HepG2 (cell line): ENCODE measurements around the gene PRKCSH. TPM values are rescaled to one million over a fixed set of nuclear protein-coding genes. Genes with fewer than 3 reads are reported as not detected.

Source experiments
- ATAC-seq: fragments of 200-7000 bp; cut with Tn5 transposase; 3 replicates; pipeline ENCODE4 v1.9.1; 2020; ENCODE audit warnings: mild to moderate bottlenecking, moderate library complexity
- BruUV-seq: library from RNA; stranded (reverse); fragments of 400-500 nt; replicated peaks from 2 replicates; lab custom pipeline; 2021; lab: Mats Ljungman, UMichigan
- CTCF ChIA-PET: fragments of 300-600 bp; formaldehyde crosslinking; extraction: SDS; loops from one replicate; lab custom pipeline; 2021; ENCODE audit warnings: low total read pairs, inconsistent platforms, low intra/inter-chr PET ratio; lab: Yijun Ruan, JAX
- POLR2A ChIA-PET: fragments of 350-600 bp; sonication (Branson Sonifier 250); formaldehyde crosslinking; loops from one replicate; lab custom pipeline; 2020; ENCODE audit warnings: antibody characterized with exemption, inconsistent platforms; lab: Yijun Ruan, JAX
- DNase-seq: peaks from one replicate; pipeline ENCODE4 v3.0.0-alpha.2; 2015; ENCODE audit warnings: low spot score
- FAIRE-seq: peaks from 3 replicates; lab custom pipeline; 2011; peaks lifted over from hg19 to GRCh38; lab: Jason Lieb, UNC
- H2AFZ ChIP-seq: one replicate; pipeline ENCODE4 v1.6.1; 2011; ENCODE audit warnings: low read length, inconsistent platforms
- H3K27ac ChIP-seq: fragments of 300-600 bp; 3 replicates; pipeline ENCODE4 v1.8.0; 2011; ENCODE audit warnings: mixed run types, mild to moderate bottlenecking, mixed read lengths, low read length, inconsistent platforms; ENCODE audit not compliant: insufficient read depth; ENCODE audit errors: extremely low read length
- H3K27me3 ChIP-seq, 2 experiments: fragments of 200-600 bp in 1 of 2; 2 replicates in 1 of 2; 3 replicates in 1 of 2; pipeline versions ENCODE4 v1.6.0 to v1.8.0; 2011; ENCODE audit warnings: low read length in 2 of 2, mild to moderate bottlenecking in 2 of 2, moderate library complexity in 2 of 2, inconsistent platforms in 1 of 2; ENCODE audit not compliant: insufficient read depth in 2 of 2, control insufficient read depth in 1 of 2
- H3K36me3 ChIP-seq, 2 experiments: fragments of 200-600 bp in 1 of 2; replicated peaks in 1 of 2; 2 replicates in 1 of 2; 3 replicates in 1 of 2; pipeline versions ENCODE4 v1.5.1 to v1.8.0; 2011; ENCODE audit warnings: low read length in 2 of 2, inconsistent platforms in 1 of 2; ENCODE audit not compliant: insufficient read depth in 2 of 2, control insufficient read depth in 1 of 2
- H3K4me1 ChIP-seq: 2 replicates; pipeline ENCODE4 v1.5.1; 2012; ENCODE audit warnings: low read length, inconsistent platforms; ENCODE audit not compliant: insufficient read depth
- H3K4me2 ChIP-seq: 2 replicates; pipeline ENCODE4 v1.6.0; 2011; ENCODE audit warnings: low read depth, low read length, inconsistent platforms
- H3K4me3 ChIP-seq, 3 experiments: fragments of 200-600 bp in 1 of 3; sonication (generic), shearing (Covaris generic) in 1 of 3; replicated peaks in 1 of 3; 2 replicates each; pipeline ENCODE4 v1.5.1; 2011 to 2016; ENCODE audit warnings: low read length in 3 of 3, inconsistent platforms in 2 of 3, low read depth in 2 of 3, mild to moderate bottlenecking in 2 of 3, control low read depth in 1 of 3, mixed read lengths in 1 of 3; ENCODE audit not compliant: insufficient read depth in 1 of 3
- H3K79me2 ChIP-seq: one replicate; pipeline ENCODE4 v1.6.1; 2011; ENCODE audit warnings: low read length, inconsistent platforms; ENCODE audit not compliant: insufficient read depth
- H3K9ac ChIP-seq: 2 replicates; pipeline ENCODE4 v1.6.0; 2011; ENCODE audit warnings: mild to moderate bottlenecking, low read depth, low read length, inconsistent platforms; ENCODE audit not compliant: insufficient read depth
- H3K9me3 ChIP-seq: 2 replicates; pipeline ENCODE4 v1.5.1; 2012; ENCODE audit warnings: mild to moderate bottlenecking, low read length
- H4K20me1 ChIP-seq: 2 replicates; pipeline ENCODE4 v1.6.0; 2011; ENCODE audit warnings: inconsistent platforms, mild to moderate bottlenecking, low read length, moderate library complexity; ENCODE audit not compliant: insufficient read depth
- MTERF4 ChIP-seq: sonication (generic); formaldehyde crosslinking; IDR thresholded peaks from 2 replicates; pipeline ENCODE4 v1.8.0; 2023; ENCODE audit warnings: mild to moderate bottlenecking, missing genetic modification reagents
- NCOR1 ChIP-seq: fragments of 200-600 bp; sonication (generic); IDR thresholded peaks from 2 replicates; pipeline ENCODE4 v1.7.0; 2017; ENCODE audit warnings: antibody characterized with exemption, low read length, borderline replicate concordance
- NR2F2 ChIP-seq: IDR thresholded peaks from 2 replicates; pipeline ENCODE4 v1.6.1; 2012; ENCODE audit warnings: low read depth, inconsistent platforms, borderline replicate concordance
- SNAPC4 ChIP-seq: sonication (generic); formaldehyde crosslinking; IDR thresholded peaks from 2 replicates; pipeline ENCODE4 v1.4.0; 2020; ENCODE audit warnings: mild to moderate bottlenecking, missing genetic modification reagents
- SSRP1 ChIP-seq: IDR thresholded peaks from 2 replicates; pipeline ENCODE4 v1.6.1; 2016; ENCODE audit warnings: control low read depth
- STAT5B ChIP-seq: sonication (generic); formaldehyde crosslinking; IDR thresholded peaks from 2 replicates; pipeline ENCODE4 v1.4.0; 2020; ENCODE audit warnings: missing genetic modification reagents
- TFAP4 ChIP-seq: sonication (generic); IDR thresholded peaks from 2 replicates; pipeline ENCODE4 v1.6.1; 2016; ENCODE audit warnings: low read depth, borderline replicate concordance
- ZNF138 ChIP-seq: sonication (generic); formaldehyde crosslinking; IDR thresholded peaks from 2 replicates; pipeline ENCODE4 v1.5.0; 2020; ENCODE audit warnings: mild to moderate bottlenecking, low read depth, missing genetic modification reagents
- ZNF235 ChIP-seq: sonication (generic); formaldehyde crosslinking; IDR thresholded peaks from 2 replicates; pipeline ENCODE4 v1.8.1; 2023; ENCODE audit warnings: mild to moderate bottlenecking, missing genetic modification reagents, borderline replicate concordance
- WGBS: methylation state at CpG from one replicate; pipeline ENCODE4 v1.1.6; 2017; ENCODE audit warnings: low lambda C conversion rate; 5-methylcytosine and 5-hydroxymethylcytosine counted together
- in situ Hi-C: cut with HindIII; loops from 2 replicates; pipeline ENCODE4 v1.10.0; 2017; ENCODE audit warnings: low pct_unique_long_range_greater_than_20kb; ENCODE audit not compliant: extremely low pct_ligation_motif_present
- intact Hi-C: fragments of 100-400 bp; cut with micrococcal nuclease; formaldehyde crosslinking; loops from one replicate; pipeline ENCODE4 v1.10.0; 2022; ENCODE audit not compliant: unreplicated experiment
- polyA plus RNA-seq, 8 experiments: library from polyadenylated mRNA; depleted of rRNA in 3 of 8; stranded (reverse) in 7 of 8; unstranded in 1 of 8; fragments of >200 nt; fragmentation: Illumina TruSeq in 4 of 8; extraction: Trizol in 4 of 8; gene quantifications; 2 replicates each; pipeline versions ENCODE4 v1.2.1 to v1.2.3, GENCODE V29; 2011 to 2016; ENCODE audit warnings: low read depth in 4 of 8, missing spikeins in 1 of 8, mixed read lengths in 1 of 8; ENCODE audit not compliant: insufficient read depth in 1 of 8
- total RNA-seq, 5 experiments: library from RNA; depleted of rRNA; stranded (reverse); fragments of >200 nt; fragmentation: Illumina TruSeq; extraction: Trizol; gene quantifications; 2 replicates each; pipeline ENCODE4 v1.2.3, GENCODE V29; 2016; ENCODE audit warnings: low read depth in 1 of 5

PRKCSH gene
- total and polyA plus RNA-seq, 2 of the 13 experiments (the other 11 are each of a cell fraction or from before 2014, with no cell fraction given): 85.1 to 125 TPM

- Histone ChIP-seq H3K4me3 (no peak overlapping the region), H3K27me3 (peaks cover 1 to 12% of the 10 kb centered on the region in 2 experiments; a peak in 2 of 5 replicates), H3K79me2 (no peaks in the 10 kb centered on the region), H4K20me1 (no peaks in the 10 kb centered on the region), H2AFZ (no peak overlapping the region), H3K9ac (no peak overlapping the region), H3K9me3 (no peaks in the 10 kb centered on the region), H3K27ac (no peak overlapping the region), H3K4me2 (no peak overlapping the region), H3K4me1 (peaks cover 16% of the 10 kb centered on the region), H3K36me3 (no peaks in the 10 kb centered on the region)
- WGBS: 72% methylated on average over 11 of the region's 20 CpGs
- TF ChIP-seq ZNF235 (CRISPR knock-in tag): no peak
- no peak for TF ChIP-seq NCOR1
- TF ChIP-seq NR2F2: no peak
- TF ChIP-seq SSRP1 (CRISPR knock-in tag): no peak
- no peak for TF ChIP-seq SNAPC4 (CRISPR knock-in tag)
- TF ChIP-seq STAT5B (CRISPR knock-in tag): no peak
- TF ChIP-seq TFAP4: no peak
- no peak for TF ChIP-seq MTERF4 (CRISPR knock-in tag)
- TF ChIP-seq ZNF138 (CRISPR knock-in tag): no peak
- ChIA-PET POLR2A (no interaction called here), CTCF (no interaction called here)
- no peak for ATAC-seq
- DNase-seq: no peak
- FAIRE-seq: no peak
- intact Hi-C loops (no loop called here), in situ Hi-C loops (loop anchor here (10.0 kb wide), 1 partner anchor 173 kb away; no protein-coding TSS in a partner anchor)
- BruUV-seq: no TSS peak
Measured at GRCh38 chr19:11457831-11458230, 22.4 kb downstream of the PRKCSH start.
